ENCODE data around the gene LRRC1.
"Not testable (repeated sequence)": the region's sequence is repeated elsewhere in the genome, so short reads cannot be mapped to it uniquely, and the experiment has no call there.

LRRC1 gene

GRCh38 chr6:53792973-53793317, 1.9 kb upstream of the LRRC1 start:
- no peak for DNase-seq (ENCODE audit: low read depth in 2 of 2)

GRCh38 chr6:53793318-53794136, 1.3 kb upstream of the LRRC1 start:
- peak in 1 of 2 experiments; percentile 43 for DNase-seq (ENCODE audit: low read depth in 2 of 2)

- peak; percentile 70 to 76 for DNase-seq (ENCODE audit: low read depth in 2 of 2)
Observed at GRCh38 chr6:53794137-53794719, 577 bp upstream of the LRRC1 start.

GRCh38 chr6:53795340-53795701, 516 bp downstream of the LRRC1 start:
- no peak for DNase-seq (ENCODE audit: low read depth in 2 of 2)

GRCh38 chr6:53795702-53796450, 1.1 kb downstream of the LRRC1 start:
- DNase-seq (ENCODE audit: low read depth in 2 of 2) = no peak

GRCh38 chr6:53796451-53796780, 1.6 kb downstream of the LRRC1 start:
- no peak for DNase-seq (ENCODE audit: low read depth in 2 of 2)

- DNase-seq (ENCODE audit: low read depth in 2 of 2) = no peak
Observed at GRCh38 chr6:53796791-53797190, 2.0 kb downstream of the LRRC1 start.

- no peak for DNase-seq (ENCODE audit: low read depth in 2 of 2)
Observed at GRCh38 chr6:53797304-53797703, 2.5 kb downstream of the LRRC1 start.

GRCh38 chr6:53799340-53799739, 4.5 kb downstream of the LRRC1 start:
- no peak for DNase-seq (ENCODE audit: low read depth in 2 of 2)

- no peak for DNase-seq (ENCODE audit: low read depth in 2 of 2)
Observed at GRCh38 chr6:53801022-53801421, 6.2 kb downstream of the LRRC1 start.

- no peak for DNase-seq (ENCODE audit: low read depth in 2 of 2)
Observed at GRCh38 chr6:53802582-53802981, 7.8 kb downstream of the LRRC1 start.

- peak in 1 of 2 experiments; percentile 25 for DNase-seq (ENCODE audit: low read depth in 2 of 2)
Observed at GRCh38 chr6:53803081-53803860, 8.5 kb downstream of the LRRC1 start.

- no peak for DNase-seq (ENCODE audit: low read depth in 2 of 2)
Observed at GRCh38 chr6:53805016-53805415, 10.2 kb downstream of the LRRC1 start.

GRCh38 chr6:53805725-53806124, 10.9 kb downstream of the LRRC1 start:
- DNase-seq (ENCODE audit: low read depth in 2 of 2) = no peak

- DNase-seq (ENCODE audit: low read depth in 2 of 2) = not testable (repeated sequence)
Observed at GRCh38 chr6:53807606-53808005, 12.8 kb downstream of the LRRC1 start.

- DNase-seq (ENCODE audit: low read depth in 2 of 2) = no peak
Observed at GRCh38 chr6:53808302-53808881, 13.6 kb downstream of the LRRC1 start.

GRCh38 chr6:53809691-53810090, 14.9 kb downstream of the LRRC1 start:
- DNase-seq (ENCODE audit: low read depth in 2 of 2) = no peak

- DNase-seq (ENCODE audit: low read depth in 2 of 2) = peak; percentile 46 to 52
Observed at GRCh38 chr6:53811082-53811481, 16.3 kb downstream of the LRRC1 start.

- no peak for DNase-seq (ENCODE audit: low read depth in 2 of 2)
Observed at GRCh38 chr6:53811746-53812145, 16.9 kb downstream of the LRRC1 start.

- DNase-seq (ENCODE audit: low read depth in 2 of 2) = no peak
Observed at GRCh38 chr6:53813096-53813495, 18.3 kb downstream of the LRRC1 start.

GRCh38 chr6:53813801-53814200, 19.0 kb downstream of the LRRC1 start:
- no peak for DNase-seq (ENCODE audit: low read depth in 2 of 2)

GRCh38 chr6:53814353-53814752, 19.5 kb downstream of the LRRC1 start:
- no peak for DNase-seq (ENCODE audit: low read depth in 2 of 2)
